Renal cortex interstitium (tissue), 11 donors: Measurements from ENCODE around the gene PRSS23. TPM values are rescaled to one million over a fixed set of nuclear protein-coding genes. Genes with fewer than 3 reads are reported as not detected.
"Not testable (repeated sequence)": the region's sequence is repeated elsewhere in the genome, so short reads cannot be mapped to it uniquely, and the experiment has no call there.

Experiments
- DNase-seq, 11 donors: peaks; one replicate each; pipeline ENCODE4 v3.0.0-alpha.2; 2013; ENCODE audit warnings: low read depth in 9 of 11, low spot score in 4 of 11; ENCODE audit errors: extremely low read depth in 1 of 11
- polyA plus RNA-seq, 3 donors: library from polyadenylated mRNA; unstranded; fragments of 120-200 nt; gene quantifications; one replicate each; pipeline ENCODE4 v1.2.1, GENCODE V29; 2013; ENCODE audit not compliant: insufficient read length in 3 of 3

Gene PRSS23
- polyA plus RNA-seq, 3 donors, result 82.9 to 119 (median 83.6) TPM

- no peak for DNase-seq
Observed at GRCh38 chr11:86803136-86804045, 3.0 kb downstream of the PRSS23 start.

DNA sequence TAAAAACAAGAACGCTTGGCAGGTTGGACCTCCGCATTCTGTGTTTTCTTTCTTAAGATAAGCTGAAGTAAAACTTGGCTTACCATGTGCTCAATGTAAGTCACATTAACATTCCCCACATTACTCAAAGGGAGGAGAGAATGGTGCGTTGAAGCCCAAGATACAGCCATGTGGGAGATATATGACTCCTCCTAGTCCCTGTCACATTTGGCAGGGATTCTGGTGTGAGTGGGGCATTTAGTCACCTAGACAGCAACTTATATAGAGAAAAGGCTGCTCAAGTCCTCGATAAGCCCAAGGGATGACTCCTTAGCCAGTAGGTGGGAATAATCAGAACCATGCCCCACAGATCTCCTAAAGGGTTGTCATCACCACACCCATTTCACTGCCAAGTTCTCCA, 4.6 kb downstream of the PRSS23 start:
- DNase-seq, result no peak

GRCh38 chr11:86805873-86806310, 5.5 kb downstream of the PRSS23 start:
- DNase-seq, result no peak

DNA sequence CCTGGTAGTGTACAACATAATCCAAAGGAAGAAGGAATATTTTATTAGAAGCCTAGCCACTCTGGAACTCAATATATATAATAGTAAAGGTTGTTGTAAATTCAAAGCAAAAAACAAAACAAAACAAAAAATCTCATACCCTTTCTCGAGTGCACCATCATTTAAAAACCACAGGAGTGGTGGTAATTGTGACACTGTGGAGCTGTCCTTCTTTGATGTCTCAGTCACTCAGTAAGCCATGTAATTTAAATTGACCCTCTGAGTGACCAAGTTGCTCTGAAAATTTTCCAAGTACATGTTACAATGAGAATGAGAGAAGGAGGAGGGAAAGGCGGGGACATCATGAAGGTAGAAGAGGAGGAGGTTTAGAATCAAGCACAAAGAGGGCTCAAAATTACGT, 6.6 kb downstream of the PRSS23 start:
- DNase-seq, result no peak

DNA sequence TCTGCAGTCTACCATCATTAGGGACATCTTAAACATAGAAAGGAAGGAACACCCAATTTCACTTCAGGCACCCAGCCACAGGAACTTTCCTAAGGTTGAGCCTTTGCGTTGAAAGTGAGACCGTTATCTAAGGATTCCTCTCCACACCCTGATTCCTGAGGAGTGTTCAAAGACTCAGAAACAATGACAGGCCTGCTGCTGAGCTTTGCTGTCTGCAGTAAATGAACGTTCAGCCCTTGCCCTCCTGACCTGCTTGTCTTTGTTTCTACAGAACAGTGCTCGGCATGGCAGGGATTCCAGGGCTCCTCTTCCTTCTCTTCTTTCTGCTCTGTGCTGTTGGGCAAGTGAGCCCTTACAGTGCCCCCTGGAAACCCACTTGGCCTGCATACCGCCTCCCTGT, 7.0 kb downstream of the PRSS23 start:
- DNase-seq, result no peak

DNA sequence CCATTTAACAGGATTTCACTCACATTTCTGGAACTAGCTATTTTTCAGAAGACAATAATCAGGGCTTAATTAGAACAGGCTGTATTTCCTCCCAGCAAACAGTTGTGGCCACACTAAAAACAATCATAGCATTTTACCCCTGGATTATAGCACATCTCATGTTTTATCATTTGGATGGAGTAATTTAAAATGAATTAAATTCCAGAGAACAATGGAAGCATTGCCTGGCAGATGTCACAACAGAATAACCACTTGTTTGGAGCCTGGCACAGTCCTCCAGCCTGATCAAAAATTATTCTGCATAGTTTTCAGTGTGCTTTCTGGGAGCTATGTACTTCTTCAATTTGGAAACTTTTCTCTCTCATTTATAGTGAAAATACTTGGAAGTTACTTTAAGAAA, 9.2 kb downstream of the PRSS23 start:
- no peak for DNase-seq

GRCh38 chr11:86810288-86810687, 9.9 kb downstream of the PRSS23 start:
- DNase-seq, result no peak

- no peak for DNase-seq
Observed at GRCh38 chr11:86811637-86812321, 11.4 kb downstream of the PRSS23 start.

GRCh38 chr11:86812322-86812670, 12.0 kb downstream of the PRSS23 start:
- DNase-seq, result no peak

DNA sequence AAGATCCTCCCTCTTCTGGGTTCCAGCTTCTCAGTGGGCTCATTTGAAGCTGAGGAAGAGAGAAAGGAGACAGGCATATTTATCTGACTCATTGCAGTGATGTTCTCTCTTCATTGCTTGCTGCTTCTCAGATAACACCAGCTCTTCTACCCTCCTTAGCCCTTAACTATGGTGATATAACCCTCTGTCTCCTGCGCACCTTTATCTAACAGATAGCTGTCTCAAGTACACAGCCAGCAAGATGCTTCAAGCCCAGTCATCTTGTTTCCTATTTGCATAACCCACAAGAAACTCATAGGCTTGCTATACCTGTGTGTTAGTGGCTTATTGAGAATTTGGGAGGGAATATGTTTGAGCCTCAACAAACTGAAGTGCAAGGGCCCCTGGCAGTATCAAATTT, 12.6 kb downstream of the PRSS23 start:
- no peak for DNase-seq

DNA sequence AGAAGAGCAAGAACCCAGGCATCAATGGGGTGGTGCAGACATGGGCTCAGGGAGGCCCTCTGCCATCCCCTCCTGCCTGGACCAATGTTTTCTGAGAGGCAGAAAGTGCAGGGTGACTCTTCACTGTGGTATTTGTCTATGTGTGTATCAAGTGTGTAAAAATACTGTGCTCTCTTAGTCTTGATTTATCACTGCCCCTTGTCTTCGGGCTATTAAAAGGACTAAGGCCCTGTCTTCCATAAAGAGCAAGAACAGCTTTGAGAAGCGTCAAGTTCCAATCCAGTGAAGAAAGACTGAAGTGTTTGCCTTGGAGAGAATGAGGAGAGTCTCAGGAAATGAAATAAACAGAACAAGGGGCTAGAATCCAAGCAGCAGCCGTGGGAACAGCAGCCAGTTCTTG, 14.4 kb downstream of the PRSS23 start:
- no peak for DNase-seq

- no peak for DNase-seq
Observed at GRCh38 chr11:86815726-86816125, 15.4 kb downstream of the PRSS23 start.

- no peak for DNase-seq
Observed at GRCh38 chr11:86816251-86816726, 15.9 kb downstream of the PRSS23 start.

DNA sequence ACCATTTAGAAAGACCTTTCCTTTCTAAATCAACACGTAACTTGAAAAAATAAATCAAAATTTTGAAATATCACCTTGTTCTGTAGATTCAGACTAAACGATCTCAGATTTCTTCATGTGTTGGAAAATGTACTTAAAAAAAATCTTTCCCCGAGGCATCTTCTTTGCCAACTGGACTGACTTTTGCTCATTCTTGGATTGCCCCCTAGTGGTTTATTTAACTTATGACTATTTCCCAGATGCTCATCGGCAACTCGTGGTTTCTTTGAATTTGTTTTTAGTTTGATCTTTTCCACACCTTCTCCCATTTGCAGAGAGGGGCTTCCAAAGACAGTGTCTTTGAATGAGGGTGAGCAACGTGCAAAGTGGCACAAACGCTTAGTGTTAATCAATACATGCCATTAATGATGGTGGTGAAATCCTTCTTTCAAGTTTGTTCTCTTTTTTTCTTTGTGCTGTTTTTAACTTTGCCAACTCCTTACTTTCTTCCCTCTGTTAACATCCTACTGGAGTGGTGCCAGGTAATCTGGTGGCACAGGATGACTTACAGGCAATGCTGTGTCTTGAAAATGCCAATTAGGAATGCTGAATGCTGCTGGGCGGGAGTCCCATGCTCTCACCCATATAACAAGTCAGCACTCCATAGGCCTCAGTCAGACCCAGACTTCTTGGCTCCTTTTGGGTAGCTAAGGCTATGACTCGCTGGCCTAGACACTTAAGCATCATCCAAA, 18.3 kb downstream of the PRSS23 start:
- DNase-seq, result peak in 2 of 11 donors; percentile 53 to 60

GRCh38 chr11:86824139-86824538, 23.8 kb downstream of the PRSS23 start:
- DNase-seq, result not testable (repeated sequence)

DNA sequence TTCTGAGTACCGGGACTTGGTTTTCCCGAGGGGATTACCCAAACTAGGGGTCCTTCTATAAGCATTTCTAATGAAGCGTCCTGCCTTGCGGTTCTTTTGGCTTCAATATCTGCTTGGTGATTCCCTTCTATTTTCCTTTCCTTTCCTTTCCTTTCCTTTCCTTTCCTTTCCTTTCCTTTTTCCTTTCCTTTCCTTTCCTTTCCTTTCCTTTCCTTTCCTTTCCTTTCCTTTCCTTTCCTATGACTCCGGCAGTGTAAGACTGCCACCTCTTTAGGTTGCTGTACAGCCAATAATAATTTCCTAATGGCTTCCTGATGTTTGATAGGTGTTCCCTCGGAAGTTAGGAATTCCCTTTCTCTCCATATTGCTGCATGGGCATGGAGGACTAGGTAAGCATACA, 34.0 kb downstream of the PRSS23 start:
- not testable (repeated sequence) for DNase-seq

DNA sequence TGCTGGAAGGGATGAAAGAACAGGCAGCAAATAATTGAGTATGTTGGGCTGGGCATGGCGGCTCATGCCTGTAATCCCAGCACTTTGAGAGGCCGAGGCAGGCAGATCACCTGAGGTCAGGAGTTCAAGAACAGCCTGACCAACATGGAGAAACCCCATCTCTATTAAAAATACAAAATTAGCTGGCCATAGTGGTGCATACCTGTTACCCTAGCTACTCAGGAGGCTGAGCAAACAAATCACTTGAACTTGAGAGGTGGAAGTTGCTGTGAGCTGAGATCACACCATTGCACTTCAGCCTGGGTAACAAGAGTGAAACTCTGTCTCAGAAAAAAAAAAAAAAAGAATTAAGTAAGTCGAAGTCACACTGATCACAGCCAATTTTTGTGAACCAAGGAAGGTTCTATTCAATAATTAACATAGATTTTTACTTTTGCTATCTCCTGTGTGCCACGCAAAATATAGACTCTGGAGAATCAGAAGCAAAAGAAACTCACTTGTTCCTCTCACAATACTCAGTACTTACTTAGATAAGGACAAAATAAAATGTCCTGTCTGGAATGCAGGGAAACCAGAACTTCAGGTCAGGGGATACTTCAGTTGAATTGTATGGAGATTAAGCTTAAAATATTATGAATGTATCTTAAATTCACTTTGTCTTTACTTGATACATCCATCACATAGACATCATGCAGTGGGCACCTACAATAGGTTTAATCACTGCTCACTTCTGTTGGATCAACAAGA, 44.6 kb downstream of the PRSS23 start:
- not testable (repeated sequence) for DNase-seq

- no peak for DNase-seq
Observed at GRCh38 chr11:86848132-86848531, 47.8 kb downstream of the PRSS23 start.

DNA sequence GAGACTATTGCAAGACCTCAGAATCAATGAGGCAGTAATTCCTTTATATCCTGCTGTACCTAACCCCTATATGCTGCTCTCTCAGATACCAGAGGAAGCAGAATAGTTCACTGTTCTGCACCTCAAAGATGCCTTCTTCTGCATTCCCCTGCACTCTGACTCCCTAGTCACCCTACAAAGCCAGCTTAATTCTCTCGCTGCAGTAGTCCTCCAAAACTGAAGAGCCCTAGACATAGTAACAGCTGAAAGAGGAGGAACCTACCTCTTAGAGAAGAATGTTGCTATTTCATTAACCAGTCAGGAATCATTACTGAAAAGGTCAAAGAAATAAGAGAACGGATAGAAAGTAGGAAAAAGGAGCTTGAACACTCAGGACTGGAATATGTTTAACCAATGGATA, 49.3 kb downstream of the PRSS23 start:
- no peak for DNase-seq
